ACC112 (cell line): Measurements from ENCODE around the gene S1PR4.
"Not testable (repeated sequence)": the region's sequence is repeated elsewhere in the genome, so short reads cannot be mapped to it uniquely, and the experiment has no call there.

ENCODE experiments used
- H2AFZ ChIP-seq: fragments of 200-600 bp; sonication (generic); one replicate; pipeline ENCODE4 v1.6.0; 2017; ENCODE audit warnings: antibody characterized with exemption, low read length; ENCODE audit not compliant: unreplicated experiment
- H3K27ac ChIP-seq: fragments of 200-600 bp; sonication (generic); 2 replicates; pipeline ENCODE4 v1.5.1; 2014; ENCODE audit warnings: low read depth, mild to moderate bottlenecking, antibody characterized with exemption, low read length, moderate library complexity
- H3K27me3 ChIP-seq: fragments of 200-600 bp; sonication (generic); 2 replicates; pipeline ENCODE4 v1.6.1; 2014; ENCODE audit warnings: mild to moderate bottlenecking, antibody characterized with exemption, low read length, moderate library complexity, mixed read lengths; ENCODE audit not compliant: insufficient read depth
- H3K36me3 ChIP-seq: fragments of 200-600 bp; sonication (generic); 2 replicates; pipeline ENCODE4 v1.6.1; 2016; ENCODE audit warnings: mild to moderate bottlenecking, antibody characterized with exemption, low read length, moderate library complexity, mixed read lengths; ENCODE audit not compliant: insufficient read depth
- H3K4me1 ChIP-seq: fragments of 200-600 bp; sonication (generic); one replicate; pipeline ENCODE4 v1.6.1; 2016; ENCODE audit warnings: low read length, mixed read lengths; ENCODE audit not compliant: insufficient read depth, unreplicated experiment, control insufficient read depth
- H3K4me3 ChIP-seq: fragments of 200-600 bp; sonication (generic); 2 replicates; pipeline ENCODE4 v1.5.1; 2014; ENCODE audit warnings: mild to moderate bottlenecking, low read depth, low read length
- H3K79me2 ChIP-seq: fragments of 200-600 bp; sonication (generic); one replicate; pipeline ENCODE4 v1.6.0; 2016; ENCODE audit warnings: low read length; ENCODE audit not compliant: control insufficient read depth, unreplicated experiment, insufficient read depth

S1PR4 gene

GRCh38 chr19:3153286-3154230 lies 25.0 kb upstream of the S1PR4 start:
- Histone ChIP-seq H3K36me3 (no peaks in the 10 kb centered on the region), H3K4me3 (no peak overlapping the region)

DNA sequence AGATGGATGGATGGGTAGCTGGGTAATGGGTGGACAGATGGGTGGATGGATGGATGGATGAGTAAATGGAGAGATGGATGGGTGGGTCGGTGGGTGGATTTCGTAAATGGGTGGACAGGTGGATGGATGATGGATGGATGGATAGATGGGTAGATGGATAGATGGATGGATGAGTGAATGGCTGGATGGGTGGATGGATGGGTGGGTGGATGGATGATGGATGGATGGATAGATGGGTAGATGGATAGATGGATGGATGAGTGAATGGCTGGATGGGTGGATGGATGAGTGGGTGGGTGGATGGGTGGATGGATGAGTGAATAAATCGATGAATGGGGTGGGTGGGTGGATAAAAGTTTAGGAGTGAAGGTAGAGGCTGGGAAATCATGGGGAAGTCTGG lies 24.1 kb upstream of the S1PR4 start:
- not testable (repeated sequence) for H3K79me2 ChIP-seq, H3K27me3 ChIP-seq, H2AFZ ChIP-seq, H3K36me3 ChIP-seq
- H3K4me3 ChIP-seq = peak overlapping the region; percentile 54
- H3K4me1 ChIP-seq = peaks cover 11% of the 10 kb centered on the region
- peak overlapping the region; percentile 98 for H3K27ac ChIP-seq

More at GRCh38 chr19:3153286-3154230, 25.0 kb upstream of the S1PR4 start:
- Histone ChIP-seq H3K4me1 (peaks cover 11% of the 10 kb centered on the region), H3K27ac (no peak overlapping the region), H3K27me3 (no peaks in the 10 kb centered on the region), H2AFZ (no peak overlapping the region), H3K79me2 (no peaks in the 10 kb centered on the region)

- Histone ChIP-seq H3K36me3 (no peaks in the 10 kb centered on the region), H3K4me3 (peak overlapping the region; percentile 54), H2AFZ (no peak overlapping the region), H3K27ac (peak overlapping the region; percentile 98), H3K27me3 (no peaks in the 10 kb centered on the region), H3K4me1 (peaks cover 11% of the 10 kb centered on the region), H3K79me2 (no peaks in the 10 kb centered on the region)
Observed at GRCh38 chr19:3154957-3155736, 23.4 kb upstream of the S1PR4 start.

DNA sequence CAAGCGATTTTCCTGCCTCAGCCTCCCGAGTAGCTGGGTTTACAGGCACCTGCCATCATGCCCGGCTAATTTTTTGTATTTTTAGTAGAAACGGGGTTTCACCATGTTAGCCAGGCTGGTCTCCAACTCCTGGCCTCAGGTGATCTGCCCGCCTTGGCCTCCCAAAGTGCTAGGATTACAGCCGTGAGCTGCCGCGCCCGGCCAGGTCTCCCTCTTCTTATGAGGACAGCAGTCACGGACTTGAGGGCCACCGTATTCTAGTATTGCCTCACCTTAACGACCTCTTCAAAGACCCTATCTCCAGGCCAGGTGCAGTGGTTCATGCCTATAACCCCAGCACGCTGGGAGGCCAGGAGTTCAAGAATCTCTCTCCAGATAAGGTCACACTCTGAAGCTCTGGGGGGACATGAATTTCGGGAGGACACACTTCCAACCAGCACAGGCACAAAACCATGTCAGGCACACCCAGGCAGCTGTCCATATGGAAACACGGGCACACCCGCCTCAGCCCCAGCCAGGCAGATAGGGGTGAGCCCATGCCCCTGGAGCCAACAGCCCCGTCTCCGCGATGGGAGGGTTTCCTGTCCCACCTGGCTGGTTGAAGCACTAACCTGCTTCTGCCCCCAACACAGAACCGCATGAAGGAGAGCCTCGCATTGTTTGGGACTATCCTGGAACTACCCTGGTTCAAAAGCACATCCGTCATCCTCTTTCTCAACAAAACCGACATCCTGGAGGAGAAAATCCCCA lies 21.3 kb upstream of the S1PR4 start:
- Histone ChIP-seq H3K4me1 (peaks cover 19% of the 10 kb centered on the region), H3K4me3 (no peak overlapping the region), H3K27me3 (no peaks in the 10 kb centered on the region), H3K27ac (no peak overlapping the region), H2AFZ (no peak overlapping the region), H3K79me2 (no peaks in the 10 kb centered on the region), H3K36me3 (no peaks in the 10 kb centered on the region)

DNA sequence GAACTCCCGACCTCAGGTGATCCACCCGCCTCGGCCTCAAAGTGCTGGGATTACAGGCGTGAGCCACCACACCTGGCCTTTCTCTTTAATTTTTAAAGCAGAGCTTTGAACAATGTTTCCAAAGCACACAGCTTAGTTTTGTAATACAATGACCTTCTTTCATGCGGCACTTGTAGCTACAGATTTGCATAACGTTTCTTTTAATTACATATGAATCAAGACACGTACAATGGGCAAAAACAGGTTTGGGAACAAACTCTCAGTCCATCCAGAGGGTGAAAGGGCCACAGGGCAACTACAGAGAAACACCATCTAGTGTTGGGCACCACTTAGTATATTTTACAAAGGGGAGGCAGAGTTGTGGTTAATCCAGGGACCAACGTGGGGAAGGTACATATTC lies 19.0 kb upstream of the S1PR4 start:
- Histone ChIP-seq H3K36me3 (no peaks in the 10 kb centered on the region), H3K27me3 (no peaks in the 10 kb centered on the region), H3K79me2 (no peaks in the 10 kb centered on the region), H2AFZ (no peak overlapping the region), H3K27ac (no peak overlapping the region), H3K4me3 (no peak overlapping the region), H3K4me1 (peaks cover 18% of the 10 kb centered on the region)

DNA sequence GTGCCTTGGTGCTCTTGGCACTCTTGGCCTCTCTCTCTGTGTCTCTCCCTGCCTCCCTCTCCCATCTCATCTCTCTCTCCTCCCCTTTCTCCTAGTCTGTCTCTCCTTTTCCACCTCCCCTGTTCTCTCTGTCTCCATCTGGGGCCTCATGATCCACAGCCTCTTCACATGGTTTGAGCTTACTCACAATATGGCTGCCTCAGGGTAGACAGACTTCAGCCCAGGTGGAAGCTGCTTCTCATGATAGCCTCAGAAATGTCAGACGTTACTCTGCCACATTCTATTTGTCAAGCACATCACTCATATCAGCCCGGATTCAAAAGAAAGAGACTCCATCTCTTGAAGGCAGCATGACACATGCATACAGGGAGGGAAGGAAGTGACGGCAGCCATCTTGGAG lies 18.4 kb upstream of the S1PR4 start:
- H3K27me3 ChIP-seq = no peaks in the 10 kb centered on the region
- no peak overlapping the region for H2AFZ ChIP-seq
- no peak overlapping the region for H3K27ac ChIP-seq
- H3K4me1 ChIP-seq = peaks cover 14% of the 10 kb centered on the region
- no peak overlapping the region for H3K4me3 ChIP-seq
- H3K36me3 ChIP-seq = no peaks in the 10 kb centered on the region
- no peaks in the 10 kb centered on the region for H3K79me2 ChIP-seq

- H2AFZ ChIP-seq = no peak overlapping the region
- no peak overlapping the region for H3K4me3 ChIP-seq
- peaks cover 8% of the 10 kb centered on the region for H3K4me1 ChIP-seq
- no peaks in the 10 kb centered on the region for H3K27me3 ChIP-seq
- H3K36me3 ChIP-seq = no peaks in the 10 kb centered on the region
- no peaks in the 10 kb centered on the region for H3K79me2 ChIP-seq
- H3K27ac ChIP-seq = peak overlapping the region; percentile 14
Observed at GRCh38 chr19:3161453-3161852, 17.1 kb upstream of the S1PR4 start.

DNA sequence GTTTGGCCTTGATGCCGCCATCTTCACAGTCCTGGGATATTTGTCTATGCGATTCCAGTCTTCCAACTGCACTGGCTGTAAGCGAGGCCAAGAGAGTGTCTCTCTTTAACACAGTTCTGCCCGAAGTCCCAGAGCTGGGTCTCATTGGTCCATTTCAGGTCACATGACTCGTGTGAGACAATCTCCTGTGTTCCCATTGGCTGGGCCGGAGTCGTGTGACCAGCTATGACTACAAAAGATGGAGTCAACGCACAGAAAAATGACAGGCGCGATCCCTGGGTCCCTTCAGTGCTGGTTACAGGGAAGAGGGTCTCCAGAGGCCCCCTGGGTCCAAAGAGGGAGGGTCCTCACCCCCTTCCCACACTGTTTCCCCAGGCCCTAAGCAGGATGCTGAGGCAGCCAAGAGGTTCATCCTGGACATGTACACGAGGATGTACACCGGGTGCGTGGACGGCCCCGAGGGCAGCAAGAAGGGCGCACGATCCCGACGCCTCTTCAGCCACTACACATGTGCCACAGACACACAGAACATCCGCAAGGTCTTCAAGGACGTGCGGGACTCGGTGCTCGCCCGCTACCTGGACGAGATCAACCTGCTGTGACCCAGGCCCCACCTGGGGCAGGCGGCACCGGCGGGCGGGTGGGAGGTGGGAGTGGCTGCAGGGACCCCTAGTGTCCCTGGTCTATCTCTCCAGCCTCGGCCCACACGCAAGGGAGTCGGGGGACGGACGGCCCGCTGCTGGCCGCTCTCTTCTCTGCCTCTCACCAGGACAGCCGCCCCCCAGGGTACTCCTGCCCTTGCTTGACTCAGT lies 15.9 kb upstream of the S1PR4 start:
- H3K4me3 ChIP-seq = no peak overlapping the region
- H2AFZ ChIP-seq = no peak overlapping the region
- H3K4me1 ChIP-seq = peaks cover 8% of the 10 kb centered on the region

DNA sequence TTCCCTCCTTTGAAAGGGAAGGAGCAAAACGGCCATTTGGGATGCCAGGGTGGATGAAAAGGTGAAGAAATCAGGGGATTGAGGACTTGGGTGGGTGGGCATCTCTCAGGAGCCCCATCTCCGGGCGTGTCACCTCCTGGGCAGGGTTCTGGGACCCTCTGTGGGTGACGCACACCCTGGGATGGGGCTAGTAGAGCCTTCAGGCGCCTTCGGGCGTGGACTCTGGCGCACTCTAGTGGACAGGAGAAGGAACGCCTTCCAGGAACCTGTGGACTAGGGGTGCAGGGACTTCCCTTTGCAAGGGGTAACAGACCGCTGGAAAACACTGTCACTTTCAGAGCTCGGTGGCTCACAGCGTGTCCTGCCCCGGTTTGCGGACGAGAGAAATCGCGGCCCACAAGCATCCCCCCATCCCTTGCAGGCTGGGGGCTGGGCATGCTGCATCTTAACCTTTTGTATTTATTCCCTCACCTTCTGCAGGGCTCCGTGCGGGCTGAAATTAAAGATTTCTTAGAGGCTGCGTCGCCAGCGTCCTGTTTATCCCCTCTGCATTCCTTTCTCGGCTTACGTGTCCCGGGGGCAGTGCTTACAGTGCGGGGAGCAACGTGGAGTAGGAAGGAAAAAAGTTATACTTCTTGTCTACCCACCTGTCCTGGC lies 15.2 kb upstream of the S1PR4 start:
- no peaks in the 10 kb centered on the region for H3K27me3 ChIP-seq
- H3K36me3 ChIP-seq = no peaks in the 10 kb centered on the region
- H3K4me3 ChIP-seq = peak overlapping the region; percentile 51; the same call in 1 of the 2 replicates
- no peaks in the 10 kb centered on the region for H3K79me2 ChIP-seq
- H2AFZ ChIP-seq = no peak overlapping the region
- peaks cover 8% of the 10 kb centered on the region for H3K4me1 ChIP-seq
- H3K27ac ChIP-seq = no peak overlapping the region

More for the DNA sequence above, 15.9 kb upstream of the S1PR4 start:
- Histone ChIP-seq H3K36me3 (no peaks in the 10 kb centered on the region), H3K27me3 (no peaks in the 10 kb centered on the region), H3K27ac (no peak overlapping the region), H3K79me2 (no peaks in the 10 kb centered on the region)
